GM21526 (cell line): ENCODE data around the gene WDR88.
"Not testable (repeated sequence)": the region's sequence is repeated elsewhere in the genome, so short reads cannot be mapped to it uniquely, and the experiment has no call there.

ENCODE experiments used
- ATAC-seq: cut with Tn5 transposase; IDR thresholded peaks from one replicate; pipeline ENCODE4 v1.9.1; 2021; ENCODE audit warnings: moderate library complexity; ENCODE audit not compliant: unreplicated experiment, low FRiP score

The WDR88 gene

GRCh38 chr19:33166037-33166436 lies 34.1 kb downstream of the WDR88 start:
- ATAC-seq: not testable (repeated sequence)

GRCh38 chr19:33167438-33167837 lies 35.5 kb downstream of the WDR88 start:
- no peak for ATAC-seq

GRCh38 chr19:33168528-33168927 lies 36.6 kb downstream of the WDR88 start:
- ATAC-seq: no peak

GRCh38 chr19:33171222-33171795 lies 39.4 kb downstream of the WDR88 start:
- ATAC-seq: no peak

- ATAC-seq: no peak
Measured at GRCh38 chr19:33171916-33172359, 40.0 kb downstream of the WDR88 start.

- no peak for ATAC-seq
Measured at GRCh38 chr19:33174186-33174585, 42.3 kb downstream of the WDR88 start.

- ATAC-seq: no peak
Measured at GRCh38 chr19:33175156-33175782, 43.4 kb downstream of the WDR88 start.

- ATAC-seq: no peak
Measured at GRCh38 chr19:33175886-33176669, 44.2 kb downstream of the WDR88 start.

GRCh38 chr19:33176670-33177416 lies 44.9 kb downstream of the WDR88 start:
- ATAC-seq: peak; percentile 80

- ATAC-seq: peak; percentile 9
Measured at GRCh38 chr19:33177417-33177979, 45.6 kb downstream of the WDR88 start.

- no peak for ATAC-seq
Measured at GRCh38 chr19:33186431-33187182, 54.7 kb downstream of the WDR88 start.

GRCh38 chr19:33187183-33187540 lies 55.2 kb downstream of the WDR88 start:
- no peak for ATAC-seq

- no peak for ATAC-seq
Measured at GRCh38 chr19:33189453-33189852, 57.5 kb downstream of the WDR88 start.

- ATAC-seq: not testable (repeated sequence)
Measured at GRCh38 chr19:33191092-33191491, 59.2 kb downstream of the WDR88 start.

GRCh38 chr19:33191501-33191900 lies 59.6 kb downstream of the WDR88 start:
- no peak for ATAC-seq

GRCh38 chr19:33192010-33192409 lies 60.1 kb downstream of the WDR88 start:
- ATAC-seq: no peak

GRCh38 chr19:33193269-33193864 lies 61.5 kb downstream of the WDR88 start:
- ATAC-seq: no peak

GRCh38 chr19:33193865-33194362 lies 62.0 kb downstream of the WDR88 start, which contains the start of gene LRP3:
Gene LRP3 (plus strand): TSS chr19:33194330. CDS start chr19:33194786, 456 bp downstream.
- no peak for ATAC-seq

- ATAC-seq: no peak
Measured at GRCh38 chr19:33194532-33194885, 62.6 kb downstream of the WDR88 start.
